Measurements from ENCODE around the gene LRRK1. TPM values are rescaled to one million over a fixed set of nuclear protein-coding genes. Genes with fewer than 3 reads are reported as not detected.
A peak's percentile ranks its signal among the peaks of the same experiment; 100 is the strongest.

LRRK1 gene
- total and polyA plus RNA-seq, 8 donors, result 4.3 to 19.4 (median 11.1) TPM

DNA sequence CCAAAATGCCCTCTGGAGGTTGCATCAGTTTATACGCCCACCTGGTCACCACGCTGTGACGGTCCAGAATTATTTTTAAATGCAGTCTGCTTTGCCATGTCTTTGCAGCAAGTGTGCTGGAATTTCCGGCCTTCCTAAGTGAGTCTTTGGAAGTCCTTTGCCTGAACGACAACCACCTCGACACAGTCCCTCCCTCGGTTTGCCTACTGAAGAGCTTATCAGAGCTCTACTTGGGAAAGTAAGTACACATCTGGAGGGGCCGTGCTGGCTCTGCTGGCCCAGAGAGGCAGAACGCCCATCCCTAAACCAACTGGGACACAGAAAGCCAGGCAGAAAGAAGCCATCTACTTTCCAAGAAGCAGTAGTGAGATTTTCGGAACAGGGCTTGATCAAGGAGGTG lies 101.8 kb downstream of the LRRK1 start:
- no peak overlapping the region for H3K4me3 ChIP-seq
- intact Hi-C loops (cut with DNase I), result loop anchor here in 1 of 3 donors (5.0 kb wide), 1 partner anchor 46 kb away; no protein-coding TSS in a partner anchor
- ATAC-seq, result no peak
- no peak for FAIRE-seq
- WGBS, 2 donors, result 86 to 88% methylated on average over 10 of the region's 10 CpGs
- no peaks in the 10 kb centered on the region for H3K36me3 ChIP-seq
- DNase-seq, result no peak
- no peaks in the 10 kb centered on the region for H3K4me1 ChIP-seq
- no peaks in the 10 kb centered on the region for H3K9me3 ChIP-seq
- TF ChIP-seq, protein P1, sequence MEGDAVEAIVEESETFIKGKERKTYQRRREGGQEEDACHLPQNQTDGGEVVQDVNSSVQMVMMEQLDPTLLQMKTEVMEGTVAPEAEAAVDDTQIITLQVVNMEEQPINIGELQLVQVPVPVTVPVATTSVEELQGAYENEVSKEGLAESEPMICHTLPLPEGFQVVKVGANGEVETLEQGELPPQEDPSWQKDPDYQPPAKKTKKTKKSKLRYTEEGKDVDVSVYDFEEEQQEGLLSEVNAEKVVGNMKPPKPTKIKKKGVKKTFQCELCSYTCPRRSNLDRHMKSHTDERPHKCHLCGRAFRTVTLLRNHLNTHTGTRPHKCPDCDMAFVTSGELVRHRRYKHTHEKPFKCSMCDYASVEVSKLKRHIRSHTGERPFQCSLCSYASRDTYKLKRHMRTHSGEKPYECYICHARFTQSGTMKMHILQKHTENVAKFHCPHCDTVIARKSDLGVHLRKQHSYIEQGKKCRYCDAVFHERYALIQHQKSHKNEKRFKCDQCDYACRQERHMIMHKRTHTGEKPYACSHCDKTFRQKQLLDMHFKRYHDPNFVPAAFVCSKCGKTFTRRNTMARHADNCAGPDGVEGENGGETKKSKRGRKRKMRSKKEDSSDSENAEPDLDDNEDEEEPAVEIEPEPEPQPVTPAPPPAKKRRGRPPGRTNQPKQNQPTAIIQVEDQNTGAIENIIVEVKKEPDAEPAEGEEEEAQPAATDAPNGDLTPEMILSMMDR (IDR thresholded peaks at IDR 0.05), result no peak
- H3K27me3 ChIP-seq, result no peaks in the 10 kb centered on the region
- no peak overlapping the region for H3K27ac ChIP-seq

DNA sequence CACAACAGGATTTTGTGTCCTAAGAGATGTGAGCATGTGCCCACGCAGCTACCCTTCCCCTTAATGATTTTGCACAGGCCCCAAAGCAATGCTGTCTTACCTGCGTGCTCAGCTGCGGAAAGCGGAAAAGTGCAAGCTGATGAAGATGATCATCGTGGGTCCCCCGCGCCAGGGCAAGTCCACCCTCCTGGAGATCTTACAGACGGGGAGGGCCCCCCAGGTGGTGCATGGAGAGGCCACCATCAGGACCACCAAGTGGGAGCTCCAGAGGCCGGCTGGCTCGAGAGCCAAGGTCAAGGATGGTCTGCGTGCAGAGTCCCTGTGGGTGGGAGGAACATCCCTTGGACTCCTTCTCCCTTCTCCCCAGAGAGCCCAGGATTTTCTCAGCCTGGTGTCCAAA lies 103.1 kb downstream of the LRRK1 start:
- H3K36me3 ChIP-seq, result peaks cover 0 to 3% (median 0%) of the 10 kb centered on the region in 3 donors
- H3K9me3 ChIP-seq, result no peaks in the 10 kb centered on the region
- no peak overlapping the region for H3K4me3 ChIP-seq
- H3K27me3 ChIP-seq, result no peaks in the 10 kb centered on the region
- TF ChIP-seq, protein P1 (IDR thresholded peaks at IDR 0.05), result no peak
- FAIRE-seq, result no peak
- intact Hi-C loops (cut with DNase I), result loop anchor here in 1 of 3 donors (5.0 kb wide), 1 partner anchor 45 kb away; no protein-coding TSS in a partner anchor
- no peaks in the 10 kb centered on the region for H3K4me1 ChIP-seq
- 85 to 86% methylated on average over 11 of the region's 11 CpGs for WGBS, 2 donors
- no peak for ATAC-seq
- H3K27ac ChIP-seq, result no peak overlapping the region
- no peak for DNase-seq

DNA sequence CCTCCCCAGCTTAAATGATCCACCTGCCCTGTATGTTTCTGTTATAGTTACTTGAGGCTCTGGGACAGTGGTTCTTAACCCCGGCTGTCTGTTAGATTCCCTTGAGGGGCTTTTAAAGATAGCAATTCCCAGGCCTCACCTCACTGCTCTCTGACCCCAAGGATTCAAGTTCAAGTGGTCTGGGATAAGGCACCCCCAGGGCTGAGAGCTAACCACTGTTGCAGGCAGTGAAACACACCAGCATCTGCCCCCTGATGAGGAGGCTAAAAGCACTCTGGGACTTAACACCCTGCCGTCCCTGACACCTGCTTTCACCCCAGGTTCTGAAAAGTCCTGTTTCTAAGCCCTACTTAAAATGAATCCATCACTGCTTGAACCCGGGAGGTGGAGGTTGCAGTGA lies 103.7 kb downstream of the LRRK1 start:
- Histone ChIP-seq H3K27me3 (no peaks in the 10 kb centered on the region), H3K9me3 (no peaks in the 10 kb centered on the region), H3K4me3 (no peak overlapping the region), H3K36me3 (peaks cover 0 to 7% (median 0%) of the 10 kb centered on the region in 3 donors), H3K27ac (no peak overlapping the region), H3K4me1 (no peaks in the 10 kb centered on the region)
- TF ChIP-seq, protein P1 (IDR thresholded peaks at IDR 0.05), result no peak
- no peak for FAIRE-seq
- WGBS, 2 donors, result 85 to 88% methylated on average over 3 of the region's 3 CpGs
- intact Hi-C loops (cut with DNase I), result loop anchor here in 1 of 3 donors (5.0 kb wide), 1 partner anchor 44 kb away; no protein-coding TSS in a partner anchor
- no peak for ATAC-seq
- DNase-seq, result no peak

DNA sequence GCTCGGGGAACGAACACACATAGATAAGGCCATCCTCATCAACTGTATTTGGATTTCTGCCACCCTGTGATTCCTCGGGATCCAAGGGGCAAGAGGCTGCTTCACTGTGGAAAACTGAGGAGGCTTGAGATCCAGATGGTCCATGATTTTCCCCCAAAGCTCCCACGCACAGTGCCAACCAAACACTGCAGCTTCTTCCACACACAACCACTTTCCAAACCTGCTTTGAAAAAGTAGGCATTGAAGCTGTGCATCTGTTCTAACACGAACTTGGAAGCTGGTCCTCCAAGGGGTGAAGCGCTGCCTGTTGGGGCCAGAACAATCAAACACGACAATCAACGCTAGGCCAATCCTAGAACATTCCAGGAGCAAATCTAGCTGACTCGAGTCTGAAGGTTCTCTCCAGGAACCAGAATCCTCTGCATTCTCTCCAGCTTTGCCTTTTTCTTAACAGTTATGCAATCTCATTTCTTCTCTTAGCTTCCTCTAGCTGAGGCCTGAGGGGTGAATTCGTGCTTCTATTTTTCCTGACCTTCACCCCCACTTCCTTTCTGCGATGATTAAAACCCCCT lies 104.4 kb downstream of the LRRK1 start:
- no peak overlapping the region for H3K4me3 ChIP-seq
- H3K27ac ChIP-seq, result peak overlapping the region in 1 of 4 donors; percentile 17
- FAIRE-seq (no peak), DNase-seq (no peak), ATAC-seq (peak in 2 of 4 donors; percentile 36 to 37)
- intact Hi-C loops (cut with DNase I), result loop anchor here in 1 of 3 donors (5.0 kb wide), 1 partner anchor 44 kb away; no protein-coding TSS in a partner anchor
- peaks cover 0 to 7% (median 0%) of the 10 kb centered on the region in 3 donors for H3K36me3 ChIP-seq
- WGBS, 2 donors, result 72 to 79% methylated on average over 11 of the region's 11 CpGs
- H3K27me3 ChIP-seq, result no peaks in the 10 kb centered on the region
- H3K4me1 ChIP-seq, result no peaks in the 10 kb centered on the region
- TF ChIP-seq, protein P1 (IDR thresholded peaks at IDR 0.05), result no peak
- H3K9me3 ChIP-seq, result no peaks in the 10 kb centered on the region
